Measurements from ENCODE around the gene TRIO.
"Not testable (repeated sequence)": the region's sequence is repeated elsewhere in the genome, so short reads cannot be mapped to it uniquely, and the experiment has no call there.

The TRIO gene

DNA sequence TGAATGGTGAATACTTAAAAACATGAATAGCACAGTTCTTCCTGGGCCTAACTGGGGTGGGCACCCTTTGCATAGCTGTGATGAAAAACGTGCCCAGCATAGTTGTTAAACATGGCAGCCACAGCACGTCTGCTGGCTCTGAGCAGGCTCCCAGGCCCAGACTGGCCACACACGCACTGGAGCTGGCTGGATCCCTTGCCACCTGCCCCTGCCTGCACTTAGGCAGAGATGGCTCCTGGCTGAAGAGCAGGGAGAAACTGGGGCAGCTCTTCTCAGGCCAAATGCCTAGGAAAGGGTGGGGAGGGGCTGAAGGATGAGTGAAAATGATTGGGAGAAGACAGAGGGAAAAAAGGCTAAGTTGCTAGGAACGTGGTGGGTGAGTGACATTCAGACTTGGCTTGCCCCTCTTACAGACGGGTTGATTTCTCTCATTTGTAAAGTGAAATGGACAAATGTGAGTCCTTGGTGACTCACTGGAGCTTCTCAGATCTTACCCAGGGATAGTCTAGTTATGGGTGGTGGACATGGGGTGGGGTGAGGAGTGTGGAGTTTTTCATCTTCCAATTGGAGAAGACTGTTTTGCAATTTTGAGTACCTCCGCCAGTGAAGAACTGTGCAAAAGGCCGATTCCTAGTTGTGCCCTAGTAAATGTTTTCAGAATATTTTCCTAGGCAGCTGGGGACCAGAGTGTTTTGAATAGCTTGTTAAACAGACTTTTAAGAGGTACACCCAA lies 42.4 kb downstream of the TRIO start:
- DNase-seq (ENCODE audit: low read depth, low spot score) = no peak

DNA sequence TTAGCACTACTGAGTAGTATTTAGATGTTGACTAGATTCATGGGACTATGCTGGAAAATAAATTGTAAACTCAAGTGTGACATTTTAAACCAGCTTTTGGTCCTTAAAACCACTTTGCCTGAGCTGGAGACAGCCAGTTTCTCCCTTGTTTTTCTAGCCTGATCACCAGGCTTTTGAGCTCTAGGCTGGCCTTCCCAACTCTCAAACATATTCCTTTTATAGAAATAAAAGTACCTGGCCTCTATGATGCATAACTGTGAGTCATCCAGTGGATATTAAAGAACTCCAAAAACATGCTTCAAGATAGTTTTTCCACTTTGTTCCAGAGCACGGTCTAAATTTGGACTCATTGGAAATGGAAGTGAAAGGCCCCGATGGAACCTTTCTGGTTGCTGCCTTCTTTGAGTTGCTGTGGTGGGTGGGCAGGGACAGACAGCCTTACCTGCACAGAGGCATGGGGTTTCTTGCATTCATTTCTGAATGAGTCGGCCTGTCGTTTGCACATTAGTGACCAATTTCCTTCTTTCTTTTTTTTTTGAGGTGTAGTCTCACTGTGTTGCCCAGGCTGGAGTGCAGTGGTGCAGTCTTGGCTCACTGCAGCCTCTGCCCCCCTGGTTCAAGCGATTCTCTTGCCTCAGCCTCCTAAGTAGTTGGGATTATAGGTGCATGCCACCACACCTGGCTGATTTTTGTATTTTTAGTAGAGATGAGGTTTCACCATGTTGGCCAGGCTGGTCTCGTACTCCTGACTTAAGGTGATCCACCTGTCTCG lies 43.1 kb downstream of the TRIO start:
- DNase-seq (ENCODE audit: low read depth, low spot score) = no peak

DNA sequence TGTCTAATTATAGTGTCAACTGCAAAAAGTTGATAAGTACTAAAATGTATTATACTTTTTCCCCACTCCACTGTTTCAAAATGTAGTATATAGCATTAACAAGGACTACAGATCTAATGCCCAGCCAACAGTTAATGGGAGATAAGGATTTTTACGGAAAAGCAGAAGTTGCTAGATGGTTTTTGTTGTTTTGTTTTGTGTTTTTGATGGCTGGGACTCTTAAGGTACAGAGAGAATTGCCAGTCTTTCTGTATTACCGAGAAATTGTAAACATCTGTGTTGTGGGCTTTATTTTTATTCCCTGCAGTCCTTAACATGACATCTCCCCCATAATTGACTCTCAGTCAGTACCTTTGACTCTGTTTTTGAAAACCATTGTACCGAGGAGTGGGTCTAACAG lies 44.0 kb downstream of the TRIO start:
- no peak for DNase-seq (ENCODE audit: low read depth, low spot score)

DNA sequence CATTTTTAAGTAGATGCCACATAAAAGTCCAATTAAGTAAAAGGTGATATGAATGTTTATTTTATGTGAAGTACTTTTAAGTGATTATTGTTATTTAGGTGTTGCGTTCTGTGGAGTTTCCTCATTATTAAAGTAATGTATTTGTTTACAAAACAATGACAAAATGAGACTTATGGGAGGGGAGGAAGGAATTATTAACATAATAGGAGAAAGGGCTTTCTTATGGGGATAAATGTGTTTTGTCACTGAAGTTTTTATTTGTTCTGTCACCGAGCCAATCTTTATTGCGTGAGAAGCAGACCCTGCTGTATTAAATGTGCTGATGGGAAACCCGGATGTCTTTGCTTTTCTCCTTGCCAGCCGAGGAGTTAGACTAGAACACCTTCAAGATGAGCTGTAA lies 44.5 kb downstream of the TRIO start:
- DNase-seq (ENCODE audit: low read depth, low spot score) = no peak

DNA sequence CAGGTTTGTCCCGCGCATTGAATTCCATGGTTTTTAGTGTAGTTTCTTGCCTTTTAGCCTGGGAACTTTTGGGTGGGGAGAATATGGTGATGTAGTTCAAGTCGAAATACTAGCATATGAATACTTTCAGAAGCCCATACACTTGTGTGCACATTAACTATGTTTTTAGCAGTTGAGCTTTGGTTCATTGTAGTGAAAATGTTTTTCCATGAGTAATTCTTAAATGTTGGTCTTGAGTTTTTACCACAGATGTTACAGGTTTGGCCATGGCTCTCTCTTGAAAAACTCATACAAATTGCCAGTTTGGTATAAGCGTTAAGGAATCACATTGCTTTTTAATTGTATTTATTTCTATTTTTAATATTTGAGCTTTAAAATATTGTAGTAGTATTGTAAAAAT lies 45.6 kb downstream of the TRIO start:
- no peak for DNase-seq (ENCODE audit: low read depth, low spot score)

DNA sequence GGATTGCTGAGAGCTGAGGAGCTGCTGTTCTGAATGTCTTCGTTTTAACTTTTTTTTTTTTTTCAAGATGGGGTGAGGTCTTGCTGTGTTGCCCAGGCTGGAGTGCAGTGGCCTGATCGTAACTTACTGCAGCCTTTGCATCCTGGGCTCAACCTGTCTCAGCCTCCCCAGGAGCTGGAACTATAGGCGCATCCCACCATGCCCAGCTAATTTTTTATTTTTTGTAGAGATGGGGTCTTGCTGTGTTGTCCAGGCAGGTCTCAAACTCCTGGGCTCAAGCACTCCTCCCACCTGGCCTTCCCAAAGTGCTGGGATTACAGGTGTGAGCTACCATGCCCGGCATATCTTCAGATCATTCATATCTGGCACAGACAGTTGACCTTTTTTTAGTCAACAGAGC lies 46.5 kb downstream of the TRIO start:
- DNase-seq (ENCODE audit: low read depth, low spot score) = no peak

DNA sequence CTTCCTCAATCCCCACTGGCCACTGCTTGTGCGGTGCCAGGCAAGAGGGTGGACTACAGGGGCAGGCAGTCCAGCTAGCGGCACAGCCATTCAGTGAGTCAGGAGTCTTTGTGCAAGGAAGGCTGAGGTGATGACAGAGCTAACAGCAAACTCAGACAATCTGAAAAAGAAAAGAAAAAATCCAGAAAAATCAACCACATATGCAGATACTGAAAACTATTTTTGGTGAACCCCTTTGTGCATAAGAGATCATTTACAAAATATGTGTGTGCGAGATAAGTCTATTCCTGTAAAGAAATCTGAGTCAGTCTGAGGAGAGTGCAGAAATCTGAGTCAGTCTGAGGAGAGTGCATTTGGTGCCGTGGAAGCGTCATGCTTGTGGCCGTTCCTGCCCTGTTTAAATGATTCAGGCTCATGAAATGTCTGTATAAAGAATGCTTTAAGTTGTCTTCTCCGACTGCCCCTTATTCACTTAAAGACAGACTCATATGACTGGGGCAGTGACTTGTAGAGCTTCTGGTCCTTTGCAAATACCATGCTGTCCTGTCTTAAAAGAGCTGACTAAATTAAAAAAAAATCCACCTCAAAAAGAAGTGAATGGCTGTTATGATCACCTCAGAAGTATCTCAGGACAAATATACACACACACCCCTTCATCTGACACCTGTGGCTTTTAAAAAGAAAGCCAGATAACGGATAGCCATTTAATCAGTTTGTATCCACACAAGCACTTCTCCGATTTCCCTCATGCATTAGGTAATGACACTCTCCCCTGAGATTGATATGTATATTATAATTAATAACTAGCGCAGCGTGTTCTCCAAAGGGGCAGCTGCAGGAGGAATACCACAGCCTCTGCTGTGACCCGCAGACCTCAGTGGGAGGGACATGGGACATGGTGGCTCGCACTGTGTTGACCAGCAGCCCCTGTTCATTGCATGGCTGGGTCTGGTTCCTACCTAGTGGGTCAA lies 47.3 kb downstream of the TRIO start:
- DNase-seq (ENCODE audit: low read depth, low spot score) = no peak

DNA sequence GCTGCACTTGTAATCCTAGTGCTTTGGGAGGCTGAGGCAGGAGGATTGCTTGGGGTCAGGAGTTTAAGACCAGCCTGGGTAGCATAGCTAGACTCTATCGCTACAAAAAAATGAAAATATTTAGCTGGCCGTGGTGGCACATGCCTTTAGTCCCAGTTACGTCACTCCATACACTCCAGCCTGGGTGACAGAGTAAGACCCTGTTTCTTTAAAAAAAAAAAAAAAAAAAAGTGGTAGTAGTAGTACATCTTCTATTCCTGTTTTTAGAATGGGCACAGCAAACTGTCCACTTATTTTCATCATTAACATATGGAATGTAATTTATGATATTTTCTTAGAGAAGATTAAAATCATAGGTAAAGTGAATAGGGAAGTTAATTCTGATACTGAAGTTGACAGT lies 48.2 kb downstream of the TRIO start:
- no peak for DNase-seq (ENCODE audit: low read depth, low spot score)

DNA sequence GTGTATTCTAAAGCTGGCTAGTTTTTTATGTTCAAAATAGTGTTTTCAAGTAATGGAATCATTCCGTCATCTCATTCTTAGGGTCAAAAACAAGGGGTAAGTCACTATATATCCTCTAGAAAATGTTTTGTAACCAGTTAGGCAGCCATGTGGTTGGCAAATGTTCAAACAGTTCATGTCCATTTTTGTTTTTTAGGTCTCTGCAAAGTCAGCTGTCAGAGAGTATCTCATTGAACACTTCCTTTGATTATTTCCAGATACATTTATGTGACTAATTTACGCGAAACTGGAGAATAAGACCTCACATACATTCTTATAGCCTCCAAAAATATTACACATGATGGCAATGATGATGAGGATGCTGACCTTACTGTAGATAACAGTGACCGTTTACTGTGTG lies 50.4 kb downstream of the TRIO start:
- DNase-seq (ENCODE audit: low read depth, low spot score) = no peak

DNA sequence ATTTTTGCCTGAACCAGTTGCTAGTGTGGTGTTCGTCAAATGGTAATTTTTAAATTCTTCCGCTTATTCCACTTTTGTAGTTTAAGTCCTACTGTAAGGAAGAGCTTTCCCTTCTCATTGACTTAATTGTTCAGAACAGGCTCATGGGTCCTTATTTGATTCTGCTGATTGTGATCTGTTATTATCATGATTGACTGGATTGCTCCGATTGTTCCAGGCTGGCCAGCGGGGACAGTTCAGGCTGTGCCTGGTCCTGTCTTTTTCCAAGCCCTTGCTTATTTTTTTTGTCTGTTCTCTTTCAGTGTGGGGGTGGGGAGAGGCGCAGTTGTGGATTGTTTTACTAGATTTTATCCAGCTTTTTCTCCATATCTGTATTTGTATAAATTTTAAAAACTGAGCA lies 52.4 kb downstream of the TRIO start:
- no peak for DNase-seq (ENCODE audit: low read depth, low spot score)

DNA sequence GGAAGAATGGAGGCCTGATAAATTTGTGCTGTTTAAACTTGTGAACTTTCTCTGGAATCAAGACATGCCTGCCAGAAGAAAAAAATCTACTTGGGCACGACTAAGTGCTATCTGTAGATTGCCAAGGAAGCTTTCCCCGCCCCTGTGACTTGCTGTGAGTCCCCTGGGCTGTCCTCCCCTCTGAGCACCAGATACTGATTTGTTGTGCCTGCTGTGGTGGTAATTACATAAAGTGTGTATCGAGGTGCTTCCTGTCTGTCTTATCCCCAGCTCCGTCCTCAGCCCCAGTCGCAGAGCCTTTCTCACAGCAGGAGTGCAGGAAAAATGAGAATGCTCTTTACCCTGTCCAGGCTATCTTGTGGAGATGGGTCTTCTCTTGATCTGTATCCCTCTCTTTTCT lies 53.9 kb downstream of the TRIO start:
- no peak for DNase-seq (ENCODE audit: low read depth, low spot score)

DNA sequence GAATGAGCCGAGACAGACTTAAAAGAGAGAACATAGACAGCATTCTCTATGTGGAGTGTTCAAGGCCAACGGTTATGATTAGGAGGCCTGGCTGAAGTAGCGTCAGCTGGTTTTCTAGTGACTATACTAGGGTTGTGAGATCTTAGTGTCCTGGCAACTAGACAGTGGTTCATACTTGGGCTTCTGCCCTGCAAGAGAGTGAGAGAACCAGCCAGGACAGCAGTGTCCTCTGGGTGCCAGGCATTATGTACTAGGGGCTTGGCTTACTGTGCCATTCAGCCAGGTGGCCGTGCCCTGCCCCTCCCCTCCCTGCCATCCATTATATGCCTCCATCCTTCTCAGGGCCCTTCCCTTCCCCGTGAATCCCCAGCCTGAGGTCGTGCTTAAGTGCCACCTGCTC lies 56.8 kb downstream of the TRIO start:
- no peak for DNase-seq (ENCODE audit: low read depth, low spot score)

DNA sequence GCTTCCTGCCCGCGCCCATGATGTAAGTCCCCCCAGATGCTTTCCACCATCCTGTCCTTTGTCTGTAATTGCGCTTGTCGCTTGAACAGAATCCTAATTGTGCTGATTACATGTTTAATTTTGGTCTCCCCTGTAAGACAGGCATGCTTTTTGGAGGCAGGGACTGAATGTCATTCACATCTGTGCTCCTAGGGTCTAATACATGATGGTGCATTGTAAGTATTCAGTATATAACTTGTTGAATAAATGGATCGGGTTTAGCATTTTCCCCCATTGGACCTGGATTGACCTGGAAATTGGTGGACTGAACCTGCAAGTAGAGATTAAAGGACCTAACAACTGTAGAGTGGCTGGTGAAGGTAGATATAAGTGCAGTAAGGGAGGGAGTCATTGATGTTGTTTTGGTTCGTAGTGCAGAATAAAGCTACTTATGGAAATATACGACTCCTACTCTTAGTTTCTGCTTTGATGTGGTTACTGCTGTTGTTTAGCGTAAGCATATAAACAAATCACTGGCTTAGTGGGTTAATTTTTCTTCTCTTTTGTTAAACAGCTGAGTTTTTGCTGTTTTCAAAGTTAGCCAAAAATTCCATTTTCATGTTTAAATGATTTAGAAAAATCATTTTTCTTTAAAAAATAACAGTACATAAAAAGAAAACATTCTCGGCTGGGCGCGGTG lies 57.3 kb downstream of the TRIO start:
- no peak for DNase-seq (ENCODE audit: low read depth, low spot score)

DNA sequence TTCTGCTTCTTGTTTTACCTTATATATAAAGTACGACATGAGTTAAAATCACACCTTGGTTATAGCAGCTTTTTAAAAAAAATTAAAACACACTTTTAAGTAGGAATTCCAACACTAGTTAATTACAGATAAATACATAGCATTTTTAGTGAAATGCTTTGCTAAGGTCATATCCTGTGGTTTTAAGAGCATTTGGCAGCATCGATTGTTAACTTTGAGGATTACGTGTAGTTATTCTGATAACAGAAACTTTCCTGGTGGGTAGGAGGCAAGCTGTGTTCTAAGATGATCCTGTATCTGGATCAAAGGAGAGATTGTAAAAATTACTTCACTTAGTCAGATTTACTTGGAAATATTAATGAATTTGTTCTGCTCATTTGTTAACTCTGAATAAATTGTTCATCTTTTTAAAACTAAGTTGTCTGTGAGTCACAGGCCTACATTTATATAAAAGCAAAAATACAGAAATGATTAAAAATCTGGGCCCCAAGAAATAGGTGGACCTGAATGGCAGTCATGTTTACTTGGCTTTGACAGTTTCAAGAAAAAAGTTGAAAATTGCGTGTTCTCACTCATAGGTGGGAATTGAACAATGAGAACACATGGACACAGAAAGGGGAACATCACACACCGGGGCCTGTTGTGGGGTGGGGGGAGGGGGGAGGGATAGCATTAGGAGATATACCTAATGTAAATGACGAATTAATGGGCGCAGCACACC lies 58.3 kb downstream of the TRIO start:
- DNase-seq (ENCODE audit: low read depth, low spot score) = no peak

DNA sequence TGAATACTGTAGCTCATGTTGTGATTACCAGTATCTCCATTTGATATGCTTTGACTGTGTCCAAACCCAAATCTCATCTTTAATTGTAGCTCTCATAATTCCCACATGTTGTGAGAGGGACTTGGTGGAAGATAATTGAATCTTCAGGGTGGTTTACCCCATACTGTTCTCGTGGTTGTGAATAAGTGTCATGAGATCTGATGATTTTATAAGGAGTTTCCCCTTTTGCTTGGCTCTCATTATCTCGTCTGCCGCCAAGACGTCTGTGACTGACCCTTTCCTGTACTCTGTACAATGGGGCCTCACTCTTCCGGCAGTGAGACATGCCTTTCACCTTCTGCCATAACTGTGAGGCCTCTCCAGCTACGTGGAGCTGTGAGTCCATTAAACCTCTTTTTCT lies 59.3 kb downstream of the TRIO start:
- no peak for DNase-seq (ENCODE audit: low read depth, low spot score)

DNA sequence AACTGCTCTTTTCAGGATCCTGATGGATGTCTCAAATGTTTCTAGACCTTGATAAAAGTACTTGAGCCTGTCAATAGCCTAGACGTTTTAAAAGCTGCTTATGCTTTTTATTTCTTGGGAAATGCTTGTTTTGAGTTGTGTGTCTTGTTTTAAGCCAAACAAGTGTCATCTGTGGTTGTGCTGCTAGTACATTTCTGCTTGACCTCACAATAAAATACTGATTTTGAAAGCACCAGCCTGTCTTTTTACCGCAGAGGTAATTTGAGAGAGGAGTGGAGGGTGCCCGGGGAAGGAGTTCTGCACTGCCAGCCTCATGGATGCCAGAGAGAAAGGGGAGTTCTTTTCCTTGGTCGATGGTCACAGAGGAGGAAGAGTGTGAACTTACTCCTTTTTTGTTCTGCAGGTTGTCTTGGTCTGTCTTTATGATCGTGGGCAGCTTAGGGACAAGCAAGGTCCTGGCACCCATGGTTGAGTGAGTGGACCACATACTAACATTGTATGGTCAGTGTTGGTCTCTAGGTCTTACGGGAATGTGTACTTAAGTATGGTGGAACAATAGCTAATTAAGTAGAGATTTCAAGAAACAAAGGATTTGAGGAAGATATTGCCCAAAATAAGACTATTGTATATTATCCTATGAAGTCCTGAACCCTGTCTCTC lies 61.0 kb downstream of the TRIO start:
- DNase-seq (ENCODE audit: low read depth, low spot score) = no peak

DNA sequence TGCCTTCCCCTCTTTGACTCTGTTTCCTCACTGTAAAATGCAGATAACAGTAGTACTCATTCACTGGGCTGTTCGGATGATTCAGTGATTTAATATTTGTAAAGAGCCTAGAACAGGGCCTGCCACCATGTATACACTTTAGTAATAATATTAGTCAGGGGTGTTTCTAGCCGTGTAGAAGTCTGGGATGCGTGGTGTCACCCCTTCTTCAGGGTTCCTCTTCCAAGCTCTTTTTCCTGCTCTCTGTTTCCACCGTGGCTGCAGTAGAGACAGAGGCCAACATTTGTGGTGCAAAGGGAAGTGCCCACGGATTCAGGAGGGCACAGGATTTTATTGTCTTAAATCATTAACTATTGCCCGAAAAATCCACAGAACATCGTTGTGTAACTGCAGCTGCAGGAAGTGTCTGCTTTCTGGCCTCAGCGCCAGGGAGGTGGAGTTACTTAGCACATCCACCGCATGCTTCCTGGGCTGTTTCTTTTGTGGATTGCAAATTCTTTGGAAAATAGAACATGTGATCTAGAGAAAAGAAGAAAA lies 61.7 kb downstream of the TRIO start:
- DNase-seq (ENCODE audit: low read depth, low spot score) = no peak

DNA sequence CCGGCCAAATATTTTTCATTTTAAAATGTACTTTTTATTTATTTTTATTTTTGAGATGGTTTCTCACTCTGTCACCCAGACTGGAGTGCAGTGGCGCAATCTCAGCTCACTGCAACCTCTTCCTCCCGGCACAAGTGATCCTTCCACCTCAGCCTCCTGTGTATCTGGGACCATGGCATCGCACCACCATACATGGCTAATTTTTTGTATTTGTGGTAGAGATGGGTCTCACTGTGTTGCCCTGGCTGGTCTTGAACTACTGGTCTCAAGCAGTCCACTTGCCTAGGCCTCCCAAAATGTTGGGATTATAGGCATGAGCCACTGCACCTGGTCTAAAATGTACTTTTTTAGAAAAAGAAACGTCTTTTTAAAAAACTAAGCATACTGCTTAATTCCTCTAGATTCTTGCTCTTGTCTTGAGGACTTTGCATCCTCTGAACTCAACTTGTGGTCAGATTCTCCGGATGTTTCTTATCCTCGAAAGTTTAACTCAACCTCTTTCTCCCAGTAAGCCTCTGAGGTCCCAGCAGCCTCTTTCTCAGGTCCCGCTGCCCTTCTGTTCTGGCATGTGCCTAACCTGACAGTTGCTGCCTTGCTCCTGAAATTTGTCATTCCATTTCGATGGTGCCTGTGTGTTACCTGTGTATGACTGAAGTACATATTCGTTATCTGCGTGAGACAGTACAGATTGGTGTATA lies 63.0 kb downstream of the TRIO start:
- no peak for DNase-seq (ENCODE audit: low read depth, low spot score)

DNA sequence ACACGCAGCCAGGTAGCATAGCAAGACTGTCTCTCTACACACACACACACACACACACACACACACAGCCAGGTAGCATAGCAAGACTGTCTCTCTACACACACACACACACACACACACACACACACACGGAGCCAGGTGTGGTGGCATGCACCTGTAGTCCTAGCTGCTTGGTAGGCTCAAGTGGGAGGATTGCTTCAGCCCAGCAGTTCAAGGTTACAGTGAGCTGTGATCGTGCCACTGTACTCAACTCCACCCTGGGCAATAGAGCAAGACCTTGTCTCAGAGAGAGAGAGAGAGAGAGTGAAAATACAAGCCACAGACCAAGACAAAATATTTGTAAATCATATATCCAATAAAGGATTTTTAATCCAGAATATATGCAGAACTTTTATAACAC lies 64.3 kb downstream of the TRIO start:
- not testable (repeated sequence) for DNase-seq (ENCODE audit: low read depth, low spot score)
